ENCODE data around the gene GFRA1.

The GFRA1 gene

DNA sequence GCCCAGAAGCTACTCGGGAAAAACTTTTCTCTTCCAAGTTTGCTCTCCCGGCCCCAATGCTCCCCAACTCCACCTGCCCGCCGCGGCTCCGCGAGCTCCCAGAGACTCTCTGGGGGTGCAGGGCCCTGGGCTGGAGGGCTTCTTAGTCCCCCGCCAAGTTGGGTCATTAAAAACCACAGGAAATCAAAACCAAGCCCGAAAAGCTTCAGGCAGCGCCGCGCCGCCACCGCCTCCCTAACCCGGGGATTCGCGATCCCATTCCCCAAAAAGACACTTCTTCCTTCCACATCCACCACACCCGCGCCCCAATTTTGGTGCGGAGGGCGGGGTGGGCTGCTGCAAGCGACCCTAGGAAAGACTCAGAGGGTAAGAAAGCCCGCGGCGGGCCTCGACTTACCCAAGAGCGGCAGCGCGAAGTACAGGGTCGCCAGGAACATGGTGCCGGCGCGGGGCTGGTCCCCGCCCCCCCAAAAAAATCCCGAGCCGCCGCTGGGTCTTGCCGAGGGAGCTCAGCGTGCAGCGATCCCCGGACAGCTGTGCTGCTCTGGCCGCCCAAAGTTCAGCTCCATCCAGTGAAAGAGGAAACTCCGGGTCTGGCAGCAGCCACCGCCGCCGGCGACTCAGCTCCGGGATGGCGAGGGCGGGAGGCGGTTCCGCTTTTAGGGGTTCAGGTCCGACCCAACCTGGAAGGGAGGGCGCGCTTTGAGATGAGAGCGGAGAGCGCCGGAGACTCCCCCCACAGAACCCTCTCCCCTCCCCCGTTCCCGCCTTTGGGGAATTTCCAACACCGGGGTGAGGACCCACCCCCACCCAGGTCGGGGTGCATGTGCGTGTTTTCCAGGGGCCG is 1.2 kb downstream of the GFRA1 start:
- no peaks in the 10 kb centered on the region for H3K36me3 ChIP-seq (ENCODE audit: insufficient read depth, low read length)

DNA sequence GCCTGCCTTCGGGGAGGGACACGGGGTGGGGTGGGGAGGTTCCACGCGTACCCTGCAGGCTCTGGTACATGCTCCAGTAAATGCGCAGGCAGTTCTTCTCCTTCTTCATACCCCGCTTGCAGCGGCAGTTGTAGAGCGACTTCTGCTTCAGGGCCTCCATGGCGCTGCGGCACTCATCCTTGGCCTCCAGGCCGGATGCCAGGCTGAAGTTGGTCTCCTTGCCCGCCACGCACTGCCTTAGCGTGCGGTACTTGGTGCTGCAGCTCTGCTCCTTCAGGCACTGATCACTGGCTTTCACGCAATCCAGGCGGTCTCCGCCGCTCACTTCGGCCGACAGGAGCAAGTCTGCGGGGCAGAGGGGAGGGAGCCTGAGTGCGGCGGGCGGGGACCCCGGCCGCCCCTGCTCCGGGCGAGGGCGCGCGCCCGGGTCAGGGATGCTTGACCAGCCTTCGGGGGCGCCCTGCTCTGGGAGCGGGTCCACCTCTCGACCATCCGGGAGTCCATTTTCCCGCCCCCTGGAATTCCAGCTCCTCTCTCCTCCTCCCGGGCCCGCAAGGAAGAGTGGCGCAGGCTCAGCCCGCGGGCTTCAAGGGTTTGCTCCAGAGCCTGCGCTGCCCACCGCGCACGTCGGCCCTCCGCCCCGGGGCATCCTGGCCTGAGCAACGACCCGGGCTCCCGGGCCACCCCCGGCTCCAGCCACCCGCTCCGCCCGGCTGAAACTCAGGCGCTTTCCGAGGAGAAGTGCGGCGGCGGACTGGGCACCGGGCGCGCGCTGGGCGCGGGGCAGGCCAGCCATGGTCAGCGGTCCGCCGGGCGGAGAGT is 2.0 kb downstream of the GFRA1 start:
- H3K9me3 ChIP-seq (ENCODE audit: insufficient read depth, low read length, severe bottlenecking), result peaks cover 6% of the 10 kb centered on the region
- no peak overlapping the region for H3K27ac ChIP-seq (ENCODE audit: low read length)
- no peak overlapping the region for H3K4me2 ChIP-seq (ENCODE audit: insufficient read depth, low read length)
- DNase-seq (no peak), ATAC-seq (ENCODE audit: insufficient read depth, low read depth) (no peak)
- H4K20me1 ChIP-seq (ENCODE audit: insufficient read depth, low read length), result no peaks in the 10 kb centered on the region
- H3K4me1 ChIP-seq (ENCODE audit: insufficient read depth, low read length), result no peaks in the 10 kb centered on the region
- H3K27me3 ChIP-seq (ENCODE audit: insufficient read depth, low read length, poor library complexity), result no peaks in the 10 kb centered on the region
- no peak overlapping the region for H3K4me3 ChIP-seq (ENCODE audit: low read depth in 1 of 2, low read length in 2 of 2)
- H3K36me3 ChIP-seq (ENCODE audit: insufficient read depth, low read length), result no peaks in the 10 kb centered on the region
- H3K79me2 ChIP-seq (ENCODE audit: insufficient read depth, low read length), result no peaks in the 10 kb centered on the region
- H2AFZ ChIP-seq (ENCODE audit: low read depth, low read length), result no peak overlapping the region
- no peak for TF ChIP-seq EZH2 (IDR thresholded peaks at IDR 0.05; ENCODE audit: borderline replicate concordance, low read depth, low read length, severe bottlenecking)
- TF ChIP-seq, protein P1, sequence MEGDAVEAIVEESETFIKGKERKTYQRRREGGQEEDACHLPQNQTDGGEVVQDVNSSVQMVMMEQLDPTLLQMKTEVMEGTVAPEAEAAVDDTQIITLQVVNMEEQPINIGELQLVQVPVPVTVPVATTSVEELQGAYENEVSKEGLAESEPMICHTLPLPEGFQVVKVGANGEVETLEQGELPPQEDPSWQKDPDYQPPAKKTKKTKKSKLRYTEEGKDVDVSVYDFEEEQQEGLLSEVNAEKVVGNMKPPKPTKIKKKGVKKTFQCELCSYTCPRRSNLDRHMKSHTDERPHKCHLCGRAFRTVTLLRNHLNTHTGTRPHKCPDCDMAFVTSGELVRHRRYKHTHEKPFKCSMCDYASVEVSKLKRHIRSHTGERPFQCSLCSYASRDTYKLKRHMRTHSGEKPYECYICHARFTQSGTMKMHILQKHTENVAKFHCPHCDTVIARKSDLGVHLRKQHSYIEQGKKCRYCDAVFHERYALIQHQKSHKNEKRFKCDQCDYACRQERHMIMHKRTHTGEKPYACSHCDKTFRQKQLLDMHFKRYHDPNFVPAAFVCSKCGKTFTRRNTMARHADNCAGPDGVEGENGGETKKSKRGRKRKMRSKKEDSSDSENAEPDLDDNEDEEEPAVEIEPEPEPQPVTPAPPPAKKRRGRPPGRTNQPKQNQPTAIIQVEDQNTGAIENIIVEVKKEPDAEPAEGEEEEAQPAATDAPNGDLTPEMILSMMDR (IDR thresholded peaks at IDR 0.05; ENCODE audit: borderline replicate concordance, extremely low read depth, low read length, poor library complexity, severe bottlenecking), result no peak
- H3K9ac ChIP-seq (ENCODE audit: low read depth, low read length), result no peak overlapping the region

More for the DNA sequence above, 1.2 kb downstream of the GFRA1 start:
- H2AFZ ChIP-seq (ENCODE audit: low read depth, low read length), result no peak overlapping the region
- no peak overlapping the region for H3K4me3 ChIP-seq (ENCODE audit: low read depth in 1 of 2, low read length in 2 of 2)
- ATAC-seq (ENCODE audit: insufficient read depth, low read depth), result no peak
- H3K4me1 ChIP-seq (ENCODE audit: insufficient read depth, low read length), result no peaks in the 10 kb centered on the region
- no peaks in the 10 kb centered on the region for H3K79me2 ChIP-seq (ENCODE audit: insufficient read depth, low read length)
- no peaks in the 10 kb centered on the region for H4K20me1 ChIP-seq (ENCODE audit: insufficient read depth, low read length)
- H3K27ac ChIP-seq (ENCODE audit: low read length), result no peak overlapping the region
- no peaks in the 10 kb centered on the region for H3K27me3 ChIP-seq (ENCODE audit: insufficient read depth, low read length, poor library complexity)
- H3K9ac ChIP-seq (ENCODE audit: low read depth, low read length), result no peak overlapping the region
- peaks cover 6% of the 10 kb centered on the region for H3K9me3 ChIP-seq (ENCODE audit: insufficient read depth, low read length, severe bottlenecking)
- no peak for DNase-seq
- H3K4me2 ChIP-seq (ENCODE audit: insufficient read depth, low read length), result no peak overlapping the region
- TF ChIP-seq, protein P1 (IDR thresholded peaks at IDR 0.05; ENCODE audit: borderline replicate concordance, extremely low read depth, low read length, poor library complexity, severe bottlenecking), result no peak
- TF ChIP-seq EZH2 (IDR thresholded peaks at IDR 0.05; ENCODE audit: borderline replicate concordance, low read depth, low read length, severe bottlenecking), result no peak

DNA sequence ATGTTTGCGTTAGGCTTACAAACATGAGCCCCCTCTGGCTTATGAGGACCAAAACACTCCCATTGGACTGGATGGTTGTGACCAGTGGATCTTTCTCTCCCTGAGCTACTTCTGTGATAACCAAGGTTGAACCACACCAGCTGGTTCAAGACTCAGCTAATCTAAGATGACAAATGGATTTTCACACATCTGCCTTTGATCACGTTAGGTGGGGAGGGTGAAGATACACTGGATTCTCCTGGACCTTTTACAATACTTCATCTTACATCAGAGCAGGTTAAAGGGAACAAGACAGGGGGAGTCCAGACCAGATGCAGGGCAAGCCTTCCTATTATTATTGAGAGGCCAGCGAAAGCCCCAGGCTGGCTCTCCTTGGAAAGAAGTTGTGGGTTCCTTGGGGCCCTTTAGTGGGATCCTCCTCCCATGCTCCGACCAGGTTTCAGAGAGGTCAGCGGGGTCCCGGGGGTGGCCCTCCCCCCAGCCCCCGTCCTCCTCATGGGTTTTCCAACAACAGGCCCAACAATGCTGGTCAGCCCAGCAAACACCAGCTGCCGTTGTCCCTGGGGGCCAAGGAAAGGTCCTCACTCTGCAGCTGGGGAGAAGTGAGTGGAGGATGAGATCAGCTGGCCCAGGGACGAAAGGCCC is 2.8 kb downstream of the GFRA1 start:
- H3K79me2 ChIP-seq (ENCODE audit: insufficient read depth, low read length), result no peaks in the 10 kb centered on the region
- no peaks in the 10 kb centered on the region for H3K27me3 ChIP-seq (ENCODE audit: insufficient read depth, low read length, poor library complexity)
- H3K4me3 ChIP-seq (ENCODE audit: low read depth in 1 of 2, low read length in 2 of 2), result no peak overlapping the region
- H4K20me1 ChIP-seq (ENCODE audit: insufficient read depth, low read length), result no peaks in the 10 kb centered on the region
- H3K27ac ChIP-seq (ENCODE audit: low read length), result no peak overlapping the region
- no peak overlapping the region for H2AFZ ChIP-seq (ENCODE audit: low read depth, low read length)
- H3K36me3 ChIP-seq (ENCODE audit: insufficient read depth, low read length), result no peaks in the 10 kb centered on the region
- H3K9ac ChIP-seq (ENCODE audit: low read depth, low read length), result no peak overlapping the region
- H3K9me3 ChIP-seq (ENCODE audit: insufficient read depth, low read length, severe bottlenecking), result peaks cover 6% of the 10 kb centered on the region
- TF ChIP-seq, protein P1 (IDR thresholded peaks at IDR 0.05; ENCODE audit: borderline replicate concordance, extremely low read depth, low read length, poor library complexity, severe bottlenecking), result no peak
- no peak for TF ChIP-seq EZH2 (IDR thresholded peaks at IDR 0.05; ENCODE audit: borderline replicate concordance, low read depth, low read length, severe bottlenecking)
- no peaks in the 10 kb centered on the region for H3K4me1 ChIP-seq (ENCODE audit: insufficient read depth, low read length)
- ATAC-seq (ENCODE audit: insufficient read depth, low read depth), result no peak
- no peak overlapping the region for H3K4me2 ChIP-seq (ENCODE audit: insufficient read depth, low read length)
- no peak for DNase-seq
